Retinal pigment epithelial cell (primary cell): ENCODE measurements around the gene THEM5.
A peak's percentile ranks its signal among the peaks of the same experiment; 100 is the strongest.
"Not testable (repeated sequence)": the region's sequence is repeated elsewhere in the genome, so short reads cannot be mapped to it uniquely, and the experiment has no call there.

Source experiments
- DNase-seq: peaks from one replicate; pipeline ENCODE4 v3.0.0-alpha.2; 2010; ENCODE audit warnings: low read depth
- H3K4me3 ChIP-seq: 2 replicates; pipeline ENCODE4 v1.5.1; 2011; ENCODE audit warnings: mild to moderate bottlenecking, low read length, control low read depth, moderate library complexity
- CTCF ChIP-seq: conservative IDR thresholded peaks from 2 replicates; pipeline ENCODE4 v1.5.1; 2011; ENCODE audit warnings: low read depth, low read length, control low read depth, inconsistent platforms

THEM5 gene

DNA sequence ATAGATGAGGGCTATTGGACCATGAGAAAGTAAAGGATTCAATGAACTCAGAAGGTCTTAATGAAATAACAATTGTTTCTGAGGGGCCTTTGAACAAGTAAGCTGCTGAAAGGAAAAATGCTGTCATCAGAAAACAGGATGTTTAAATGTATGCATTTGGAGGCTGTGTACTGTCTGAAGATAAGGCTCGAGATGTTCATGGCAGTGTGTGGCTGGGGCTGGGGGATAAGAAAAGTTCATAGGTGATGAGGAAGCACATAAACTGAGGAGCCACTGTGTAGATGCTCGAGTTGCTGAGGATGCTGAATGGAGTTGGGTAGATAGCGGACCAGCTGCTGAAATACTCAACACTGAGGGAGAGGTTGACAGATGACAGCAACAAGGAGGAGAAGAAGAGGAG, 38.0 kb upstream of the THEM5 start:
- no peak for TF ChIP-seq CTCF
- no peak for DNase-seq
- H3K4me3 ChIP-seq: no peak overlapping the region

GRCh38 chr1:151888972-151889570, 35.6 kb upstream of the THEM5 start:
- peak; percentile 41 for TF ChIP-seq CTCF
- no peak overlapping the region for H3K4me3 ChIP-seq
- no peak for DNase-seq

DNA sequence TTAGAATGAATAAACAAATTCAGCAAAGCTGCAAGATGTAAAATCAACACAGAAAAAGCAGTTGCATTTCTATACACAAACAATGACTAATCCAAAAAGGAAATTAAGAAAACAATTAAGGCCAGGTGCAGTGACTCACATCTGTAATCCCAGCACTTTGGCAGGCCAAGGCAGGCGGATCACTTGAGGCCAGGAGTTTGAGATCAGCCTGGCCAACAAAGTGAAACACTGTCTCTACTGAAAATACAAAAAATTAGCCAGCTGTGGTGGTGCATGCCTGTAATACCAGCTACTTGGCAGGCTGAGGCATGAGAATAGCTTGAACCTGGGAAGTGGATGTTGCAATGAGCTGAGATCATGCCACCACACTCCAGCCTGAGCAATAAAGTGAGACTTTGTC, 33.5 kb upstream of the THEM5 start:
- H3K4me3 ChIP-seq: no peak overlapping the region
- DNase-seq: no peak
- TF ChIP-seq CTCF: no peak

DNA sequence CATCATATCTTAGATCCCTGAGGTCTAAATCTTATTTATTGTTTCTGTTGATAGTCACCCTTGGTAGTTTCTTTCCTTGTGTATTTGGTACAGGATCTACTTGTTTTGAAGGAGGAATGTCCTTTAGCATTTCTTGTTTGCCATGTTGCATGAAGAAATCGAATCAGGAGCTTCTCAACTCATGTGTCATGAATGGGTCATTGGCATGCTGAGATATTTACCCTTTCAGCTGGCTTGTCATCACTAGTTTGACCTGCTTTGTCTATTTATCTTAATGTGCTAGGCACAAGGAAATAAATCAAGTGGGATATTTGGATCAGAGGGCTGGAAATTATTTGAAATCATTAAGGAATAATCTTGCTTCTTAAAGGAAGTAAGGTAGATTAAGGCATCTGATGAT, 32.0 kb upstream of the THEM5 start:
- no peak for TF ChIP-seq CTCF
- DNase-seq: no peak

DNA sequence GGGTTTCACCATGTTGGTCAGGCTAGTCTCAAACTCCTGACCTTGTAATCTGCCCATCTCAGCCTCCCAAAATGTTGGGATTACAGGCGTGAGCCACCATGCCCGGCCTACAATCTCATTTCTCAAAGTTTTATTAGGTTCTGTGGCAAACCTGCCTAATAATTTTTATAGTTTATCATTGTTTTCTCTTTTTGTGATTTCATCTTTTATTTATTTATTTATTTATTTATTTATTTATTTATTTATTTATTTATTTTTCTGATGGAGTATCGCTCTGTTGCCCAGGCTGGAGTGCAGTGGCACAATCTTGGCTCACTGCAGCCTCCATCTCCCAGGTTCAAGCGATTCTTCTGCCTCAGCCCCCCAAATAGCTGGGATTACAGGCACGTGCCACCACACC, 31.4 kb upstream of the THEM5 start:
- not testable (repeated sequence) for DNase-seq

More for the DNA sequence above, 32.0 kb upstream of the THEM5 start:
- no peak overlapping the region for H3K4me3 ChIP-seq

DNA sequence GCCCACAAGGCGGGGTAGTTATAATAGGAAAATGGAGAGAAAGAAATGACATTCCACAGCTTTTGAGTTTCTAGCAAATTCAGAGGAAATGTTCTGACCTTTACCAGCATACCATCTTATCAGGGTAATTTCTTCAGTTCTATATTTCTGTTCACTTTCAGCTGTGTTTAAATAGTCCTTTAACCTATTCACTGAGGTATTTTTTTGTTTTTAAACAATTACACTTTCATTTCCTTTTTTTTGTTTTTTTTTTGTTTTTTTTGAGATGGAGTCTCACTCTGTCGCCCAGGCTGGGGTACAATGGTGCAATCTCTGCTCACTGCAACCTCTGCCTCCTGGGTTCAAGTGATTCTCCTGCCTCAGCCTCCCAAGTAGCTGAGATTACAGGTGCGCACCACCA, 30.9 kb upstream of the THEM5 start:
- not testable (repeated sequence) for DNase-seq, H3K4me3 ChIP-seq

More for the DNA sequence above, 31.4 kb upstream of the THEM5 start:
- H3K4me3 ChIP-seq: not testable (repeated sequence)

DNA sequence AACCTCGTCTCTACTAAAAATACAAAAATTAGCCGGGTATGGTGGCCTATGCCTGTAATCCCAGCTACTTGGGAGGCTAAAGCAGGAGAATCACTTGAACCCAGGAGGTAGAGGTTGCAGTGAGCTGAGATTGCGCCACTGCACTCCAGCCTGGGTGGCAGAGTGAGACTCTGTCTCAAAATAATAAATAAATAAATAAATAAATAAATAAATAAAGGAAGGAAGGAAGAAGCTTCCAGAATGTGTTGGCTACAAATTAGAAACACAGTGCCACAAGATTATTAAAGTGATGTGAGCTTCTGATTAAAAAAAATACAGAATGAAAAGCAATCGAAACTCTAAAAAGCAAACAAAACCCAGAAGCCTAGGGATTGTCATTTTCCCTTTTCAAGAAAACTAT, 30.4 kb upstream of the THEM5 start:
- H3K4me3 ChIP-seq, DNase-seq: not testable (repeated sequence)

- DNase-seq, H3K4me3 ChIP-seq: not testable (repeated sequence)
Observed at GRCh38 chr1:151882918-151883317, 29.4 kb upstream of the THEM5 start.

DNA sequence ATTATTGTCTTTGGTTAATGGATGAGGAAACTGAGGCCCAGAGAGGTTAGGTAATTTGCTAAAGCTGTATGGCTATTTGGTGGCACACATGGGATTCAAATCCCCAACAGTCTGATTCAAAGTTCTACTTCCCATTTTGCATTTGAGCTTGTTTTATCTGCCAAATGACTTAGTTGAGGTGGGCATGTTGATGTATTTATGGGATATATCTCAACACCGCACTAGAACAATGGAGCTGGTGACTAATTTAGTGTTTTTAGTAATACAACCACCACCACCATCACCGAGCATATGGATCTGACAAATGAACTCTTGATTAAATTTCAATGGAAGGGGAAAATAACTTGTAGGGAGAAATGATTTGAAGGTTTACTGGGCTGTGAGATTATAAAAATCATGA, 29.0 kb upstream of the THEM5 start:
- no peak for DNase-seq
- no peak overlapping the region for H3K4me3 ChIP-seq
- TF ChIP-seq CTCF: no peak
